ENCODE measurements around the gene WIPI1.

Gene WIPI1

DNA sequence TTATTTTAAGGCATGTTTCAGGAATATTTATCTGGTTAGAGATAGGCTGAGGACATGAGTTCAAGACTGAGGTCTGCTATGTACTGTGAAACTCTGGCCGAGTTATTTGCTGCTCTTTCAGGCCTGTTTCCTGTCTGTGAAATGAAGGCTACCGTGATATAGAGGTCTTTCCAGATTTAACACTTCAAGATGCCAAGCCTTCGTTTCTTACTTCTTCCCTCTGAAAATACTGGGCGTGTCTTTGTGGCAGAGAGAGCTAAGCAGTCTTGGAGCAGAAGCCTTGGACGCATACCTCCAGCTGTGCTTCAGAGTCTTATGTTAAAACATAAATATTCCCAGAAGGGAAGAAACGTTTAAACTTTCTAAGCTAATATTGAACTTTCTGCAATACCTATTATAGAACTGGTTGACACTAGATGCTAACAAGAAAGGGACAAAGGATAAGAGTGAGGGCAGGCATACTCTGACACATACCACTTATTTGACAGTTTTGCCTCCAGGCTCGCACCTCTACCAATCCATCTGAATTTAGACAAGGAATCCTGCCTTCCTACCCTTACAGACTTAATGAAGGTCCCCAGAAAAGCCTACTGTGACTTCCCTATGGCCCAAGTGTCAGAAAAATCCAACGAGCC lies 17.5 kb downstream of the WIPI1 start:
- H3K4me1 Mint-ChIP-seq, result peaks cover 33% of the 10 kb centered on the region
- no peak for ATAC-seq (ENCODE audit: low read depth)
- H3K27ac Mint-ChIP-seq, result peak overlapping the region; percentile 45
- DNase-seq (ENCODE audit: low spot score in 2 of 2), result no peak
- no peaks in the 10 kb centered on the region for H3K27me3 Mint-ChIP-seq
- H3K4me3 Mint-ChIP-seq, result no peak overlapping the region
- no peaks in the 10 kb centered on the region for H3K36me3 Mint-ChIP-seq
- no peaks in the 10 kb centered on the region for H3K9me3 Mint-ChIP-seq

- H3K36me3 Mint-ChIP-seq, result no peaks in the 10 kb centered on the region
- H3K4me1 Mint-ChIP-seq, result peaks cover 33% of the 10 kb centered on the region
- H3K27ac Mint-ChIP-seq, result peak overlapping the region; percentile 90
- H3K27me3 Mint-ChIP-seq, result no peaks in the 10 kb centered on the region
- H3K9me3 Mint-ChIP-seq, result no peaks in the 10 kb centered on the region
- peak overlapping the region; percentile 44 for H3K4me3 Mint-ChIP-seq
- ATAC-seq (ENCODE audit: low read depth), result peak; percentile 43
- no peak for DNase-seq (ENCODE audit: low spot score in 2 of 2)
These were observed 19.1 kb downstream of the WIPI1 start for GRCh38 chr17:68437979-68438822.

GRCh38 chr17:68435876-68436842 lies 21.1 kb downstream of the WIPI1 start:
- DNase-seq (ENCODE audit: low spot score in 2 of 2) (peak; percentile 84), ATAC-seq (ENCODE audit: low read depth) (peak; percentile 75)
- Mint-ChIP-seq H3K9me3 (no peaks in the 10 kb centered on the region), H3K27me3 (no peaks in the 10 kb centered on the region), H3K4me3 (peak overlapping the region; percentile 0), H3K27ac (no peak overlapping the region), H3K4me1 (peaks cover 40% of the 10 kb centered on the region), H3K36me3 (no peaks in the 10 kb centered on the region)

GRCh38 chr17:68435361-68435760 lies 21.9 kb downstream of the WIPI1 start:
- Mint-ChIP-seq H3K27me3 (no peaks in the 10 kb centered on the region), H3K9me3 (no peaks in the 10 kb centered on the region), H3K4me1 (peaks cover 33% of the 10 kb centered on the region), H3K27ac (no peak overlapping the region), H3K4me3 (no peak overlapping the region), H3K36me3 (no peaks in the 10 kb centered on the region)
- ATAC-seq (ENCODE audit: low read depth) (no peak), DNase-seq (ENCODE audit: low spot score in 2 of 2) (no peak)

DNA sequence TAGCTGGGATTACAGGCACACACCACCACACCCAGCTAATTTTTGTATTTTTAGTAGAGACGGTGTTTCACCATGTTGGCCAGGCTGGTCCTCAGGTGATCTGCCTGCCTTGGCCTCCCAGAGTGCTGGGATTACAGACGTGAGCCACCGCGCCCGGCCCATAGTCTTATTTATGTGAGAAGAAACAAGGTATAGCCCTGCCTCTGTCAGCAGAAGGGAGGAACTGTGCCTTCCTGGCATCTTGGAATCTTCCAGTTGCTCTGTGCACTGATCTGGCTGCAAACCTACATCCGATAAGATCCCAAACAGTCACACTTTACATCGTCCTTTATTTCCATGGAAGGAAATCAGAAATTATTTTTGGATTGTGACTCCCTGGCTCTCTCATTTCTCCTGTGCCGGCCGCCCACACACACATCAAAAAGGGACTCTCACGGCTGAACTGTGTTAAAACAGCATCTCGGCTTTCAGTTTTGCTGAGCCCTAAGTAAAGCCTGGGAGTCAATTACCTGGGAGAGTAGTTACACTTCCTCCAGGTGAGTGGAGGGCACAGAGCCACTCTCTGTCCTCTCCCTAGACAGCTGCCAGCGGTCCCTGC lies 23.3 kb downstream of the WIPI1 start:
- peaks cover 26% of the 10 kb centered on the region for H3K4me1 Mint-ChIP-seq
- H3K4me3 Mint-ChIP-seq, result no peak overlapping the region
- no peaks in the 10 kb centered on the region for H3K27me3 Mint-ChIP-seq
- ATAC-seq (ENCODE audit: low read depth) (no peak), DNase-seq (ENCODE audit: low spot score in 2 of 2) (no peak)
- peaks cover 1% of the 10 kb centered on the region for H3K36me3 Mint-ChIP-seq
- no peaks in the 10 kb centered on the region for H3K9me3 Mint-ChIP-seq
- no peak overlapping the region for H3K27ac Mint-ChIP-seq

- H3K27ac Mint-ChIP-seq, result no peak overlapping the region
- H3K4me3 Mint-ChIP-seq, result no peak overlapping the region
- H3K4me1 Mint-ChIP-seq, result peaks cover 22% of the 10 kb centered on the region
- ATAC-seq (ENCODE audit: low read depth) (no peak), DNase-seq (ENCODE audit: low spot score in 2 of 2) (no peak)
- peaks cover 1% of the 10 kb centered on the region for H3K36me3 Mint-ChIP-seq
- H3K27me3 Mint-ChIP-seq, result no peaks in the 10 kb centered on the region
- no peaks in the 10 kb centered on the region for H3K9me3 Mint-ChIP-seq
These were observed 24.1 kb downstream of the WIPI1 start for GRCh38 chr17:68433211-68433610.

- ATAC-seq (ENCODE audit: low read depth), result no peak
- Mint-ChIP-seq H3K9me3 (no peaks in the 10 kb centered on the region), H3K27me3 (no peaks in the 10 kb centered on the region), H3K4me3 (no peak overlapping the region), H3K27ac (no peak overlapping the region), H3K4me1 (peaks cover 13% of the 10 kb centered on the region), H3K36me3 (peaks cover 1% of the 10 kb centered on the region)
- no peak for DNase-seq (ENCODE audit: low spot score in 2 of 2)
These were observed 25.0 kb downstream of the WIPI1 start for GRCh38 chr17:68432086-68432864.

GRCh38 chr17:68431661-68432071 lies 25.6 kb downstream of the WIPI1 start:
- peaks cover 1% of the 10 kb centered on the region for H3K36me3 Mint-ChIP-seq
- no peak overlapping the region for H3K4me3 Mint-ChIP-seq
- no peaks in the 10 kb centered on the region for H3K27me3 Mint-ChIP-seq
- peaks cover 10% of the 10 kb centered on the region for H3K4me1 Mint-ChIP-seq
- DNase-seq (ENCODE audit: low spot score in 2 of 2) (peak in 1 of 2 donors; percentile 33), ATAC-seq (ENCODE audit: low read depth) (peak; percentile 65)
- no peaks in the 10 kb centered on the region for H3K9me3 Mint-ChIP-seq
- H3K27ac Mint-ChIP-seq, result no peak overlapping the region

- no peaks in the 10 kb centered on the region for H3K9me3 Mint-ChIP-seq
- H3K27me3 Mint-ChIP-seq, result no peaks in the 10 kb centered on the region
- ATAC-seq (ENCODE audit: low read depth) (no peak), DNase-seq (ENCODE audit: low spot score in 2 of 2) (no peak)
- no peak overlapping the region for H3K4me3 Mint-ChIP-seq
- H3K27ac Mint-ChIP-seq, result no peak overlapping the region
- H3K36me3 Mint-ChIP-seq, result peaks cover 1% of the 10 kb centered on the region
- H3K4me1 Mint-ChIP-seq, result peaks cover 8% of the 10 kb centered on the region
These were observed 26.2 kb downstream of the WIPI1 start for GRCh38 chr17:68431045-68431608.

- no peaks in the 10 kb centered on the region for H3K9me3 Mint-ChIP-seq
- DNase-seq (ENCODE audit: low spot score in 2 of 2), result no peak
- H3K27ac Mint-ChIP-seq, result no peak overlapping the region
- peaks cover 8% of the 10 kb centered on the region for H3K4me1 Mint-ChIP-seq
- no peaks in the 10 kb centered on the region for H3K27me3 Mint-ChIP-seq
- H3K4me3 Mint-ChIP-seq, result no peak overlapping the region
- H3K36me3 Mint-ChIP-seq, result peaks cover 1% of the 10 kb centered on the region
- no peak for ATAC-seq (ENCODE audit: low read depth)
These were observed 27.4 kb downstream of the WIPI1 start for GRCh38 chr17:68429881-68430280.

DNA sequence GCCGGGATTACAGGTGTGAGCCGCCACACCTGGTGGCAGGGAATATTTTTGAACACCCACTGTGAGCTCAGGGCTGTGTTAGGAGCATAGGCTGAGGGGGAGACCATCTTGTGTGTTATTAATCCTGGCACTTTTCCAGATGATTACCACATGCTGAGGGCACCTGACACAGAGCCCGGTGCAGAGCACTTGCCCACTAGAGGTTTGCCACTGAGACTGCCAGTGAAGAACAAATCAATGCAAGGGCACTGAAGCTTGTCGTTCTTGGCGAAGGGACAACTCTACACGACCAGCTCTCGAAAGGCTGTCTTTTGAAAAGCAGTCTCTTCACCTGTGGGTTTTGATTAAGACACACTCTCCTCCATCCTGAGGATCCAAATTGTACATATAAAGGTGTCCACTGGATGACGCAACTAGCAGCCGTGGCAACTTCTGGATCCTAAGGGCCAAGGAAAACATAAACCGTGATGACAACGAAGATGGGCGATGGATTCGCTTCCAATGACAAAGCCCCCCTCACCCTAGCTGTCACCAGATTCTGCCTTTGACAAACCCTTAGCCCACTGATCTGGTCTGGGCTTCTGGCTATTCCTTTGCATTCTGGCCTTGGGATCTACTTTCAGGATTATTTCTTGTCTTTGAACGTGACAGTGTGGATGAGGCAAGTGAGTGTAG lies 28.7 kb downstream of the WIPI1 start:
- H3K36me3 Mint-ChIP-seq, result peaks cover 1% of the 10 kb centered on the region
- H3K4me1 Mint-ChIP-seq, result peaks cover 8% of the 10 kb centered on the region
- ATAC-seq (ENCODE audit: low read depth), result no peak
- no peak overlapping the region for H3K27ac Mint-ChIP-seq
- no peak overlapping the region for H3K4me3 Mint-ChIP-seq
- H3K27me3 Mint-ChIP-seq, result no peaks in the 10 kb centered on the region
- no peaks in the 10 kb centered on the region for H3K9me3 Mint-ChIP-seq
- DNase-seq (ENCODE audit: low spot score in 2 of 2), result no peak

DNA sequence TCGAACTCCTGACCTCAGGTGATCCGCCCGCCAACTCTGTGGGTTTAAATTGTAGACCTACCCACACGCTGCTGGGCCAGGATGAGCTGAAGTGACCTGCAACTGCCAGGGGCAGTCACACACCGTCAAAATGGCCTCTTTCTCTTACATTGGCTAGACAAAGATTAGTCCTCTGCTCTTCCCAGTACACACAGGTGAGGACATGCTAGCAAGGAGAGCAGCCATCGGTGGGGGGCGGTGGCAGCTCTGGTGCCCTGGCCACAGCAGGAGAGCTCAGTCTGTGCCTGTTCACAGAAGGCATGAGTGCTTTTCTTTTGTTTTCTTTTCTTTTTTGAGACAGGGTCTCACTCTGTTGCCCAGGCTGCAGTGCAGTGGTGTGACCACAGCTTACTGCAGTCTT lies 29.7 kb downstream of the WIPI1 start:
- H3K36me3 Mint-ChIP-seq, result peaks cover 1% of the 10 kb centered on the region
- H3K4me3 Mint-ChIP-seq, result no peak overlapping the region
- no peak overlapping the region for H3K27ac Mint-ChIP-seq
- no peak for DNase-seq (ENCODE audit: low spot score in 2 of 2)
- H3K4me1 Mint-ChIP-seq, result peaks cover 8% of the 10 kb centered on the region
- no peak for ATAC-seq (ENCODE audit: low read depth)
- no peaks in the 10 kb centered on the region for H3K27me3 Mint-ChIP-seq
- H3K9me3 Mint-ChIP-seq, result no peaks in the 10 kb centered on the region
